ENCODE data around the gene REG1A. TPM values are rescaled to one million over a fixed set of nuclear protein-coding genes. Genes with fewer than 3 reads are reported as not detected.

The REG1A gene
- total RNA-seq, 4 donors from 2014 or later = not detected

DNA sequence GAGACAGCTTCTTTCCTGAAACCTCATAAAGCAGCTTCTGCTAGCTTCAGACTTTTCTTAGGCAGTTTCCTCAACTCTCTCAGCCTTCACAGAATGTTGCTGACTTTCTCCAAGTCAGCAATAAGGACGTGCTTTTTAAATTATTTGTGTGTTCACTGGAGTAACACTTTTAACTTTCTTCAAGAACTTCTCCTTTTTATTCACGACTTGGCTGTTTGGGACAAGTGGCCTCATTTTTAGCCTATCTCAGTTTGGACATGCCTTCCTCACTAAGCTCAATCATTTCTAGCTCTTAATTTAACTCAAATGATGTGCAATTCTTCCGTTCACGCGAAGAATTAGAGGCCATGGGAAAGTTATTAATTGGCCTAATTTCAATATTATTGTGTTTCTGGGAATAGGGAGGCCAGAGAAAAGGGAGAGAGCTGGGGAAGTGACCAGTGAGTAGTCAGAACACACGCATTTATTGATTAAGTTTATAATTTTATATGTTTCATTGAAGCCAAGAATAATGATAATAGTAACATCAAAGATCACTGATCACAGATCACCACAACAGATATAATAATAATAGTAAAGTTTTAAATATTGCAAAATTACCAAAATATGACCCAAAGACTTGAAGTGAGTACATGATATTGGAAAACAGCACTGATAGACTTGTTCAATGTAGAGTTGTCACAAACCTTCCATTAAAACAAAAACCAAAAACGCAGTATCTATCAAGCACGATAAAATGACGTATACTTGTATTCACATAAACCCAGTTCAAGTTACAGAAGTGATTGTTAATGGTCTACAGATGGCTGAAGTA is 4.8 kb downstream of the REG1A start:
- 66 to 76% methylated on average over 9 of the region's 9 CpGs for WGBS, 2 donors
- TF ChIP-seq CTCF (IDR thresholded peaks at IDR 0.05) (no peak), POLR2A (IDR thresholded peaks at IDR 0.05) (no peak)
- Histone ChIP-seq H3K9me3 (no peaks in the 10 kb centered on the region), H3K27ac (no peak overlapping the region), H3K27me3 (no peaks in the 10 kb centered on the region), H3K36me3 (no peaks in the 10 kb centered on the region), H3K4me3 (no peak overlapping the region), H3K4me1 (no peaks in the 10 kb centered on the region)
- no peak for DNase-seq
- intact Hi-C loops (cut with DNase I) = no loop called here

DNA sequence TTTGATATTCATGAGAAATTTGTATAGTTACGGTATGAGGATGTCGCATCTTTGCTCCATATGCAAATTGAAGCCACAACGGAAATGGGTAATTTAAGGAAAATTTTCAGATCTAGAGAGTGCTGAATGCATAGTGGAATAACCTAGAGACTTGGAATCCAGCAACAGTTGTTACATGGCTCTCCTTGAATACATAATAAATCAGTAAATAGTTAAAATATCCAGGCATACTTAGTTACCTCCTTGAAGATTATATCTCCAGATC is 5.4 kb downstream of the REG1A start:
- intact Hi-C loops (cut with DNase I) = no loop called here
- 80 to 90% methylated on average over 3 of the region's 3 CpGs for WGBS, 2 donors
- TF ChIP-seq CTCF (IDR thresholded peaks at IDR 0.05) (no peak), POLR2A (IDR thresholded peaks at IDR 0.05) (no peak)
- H3K36me3 ChIP-seq = no peaks in the 10 kb centered on the region
- H3K4me1 ChIP-seq = no peaks in the 10 kb centered on the region
- H3K27me3 ChIP-seq = no peaks in the 10 kb centered on the region
- H3K27ac ChIP-seq = no peak overlapping the region
- no peaks in the 10 kb centered on the region for H3K9me3 ChIP-seq
- DNase-seq = no peak
- no peak overlapping the region for H3K4me3 ChIP-seq

- no peaks in the 10 kb centered on the region for H3K27me3 ChIP-seq
- no peak overlapping the region for H3K27ac ChIP-seq
- intact Hi-C loops (cut with DNase I) = no loop called here
- H3K36me3 ChIP-seq = no peaks in the 10 kb centered on the region
- TF ChIP-seq CTCF (IDR thresholded peaks at IDR 0.05) (no peak), POLR2A (IDR thresholded peaks at IDR 0.05) (no peak)
- peaks cover 0 to 6% (median 0%) of the 10 kb centered on the region in 3 donors for H3K9me3 ChIP-seq
- H3K4me1 ChIP-seq = no peaks in the 10 kb centered on the region
- no peak for DNase-seq
- WGBS, 2 donors = 78 to 83% methylated on average over 3 of the region's 3 CpGs
- H3K4me3 ChIP-seq = no peak overlapping the region
Observed at GRCh38 chr2:79128406-79128805, 8.1 kb downstream of the REG1A start.

DNA sequence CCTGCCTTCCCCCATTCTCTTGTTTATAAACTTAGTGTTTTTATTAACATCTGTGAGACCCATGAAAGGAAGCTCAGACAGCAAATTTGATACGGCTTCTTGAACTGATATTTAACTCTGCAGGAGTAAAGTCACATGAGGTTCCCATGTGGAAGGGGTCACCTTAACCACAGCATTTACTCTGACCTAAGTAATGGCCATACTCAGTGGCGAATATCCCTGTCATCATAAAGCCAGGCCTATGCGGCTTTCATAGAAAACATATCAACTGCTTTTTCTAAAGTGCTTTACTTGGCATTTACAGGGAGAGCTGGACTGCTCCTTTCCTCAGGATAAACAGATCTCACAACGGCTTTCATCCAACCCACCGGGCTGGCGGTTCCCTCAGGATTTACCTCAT is 9.0 kb downstream of the REG1A start:
- no peak overlapping the region for H3K4me3 ChIP-seq
- H3K9me3 ChIP-seq = peaks cover 0 to 6% (median 0%) of the 10 kb centered on the region in 3 donors
- no peaks in the 10 kb centered on the region for H3K27me3 ChIP-seq
- intact Hi-C loops (cut with DNase I) = no loop called here
- TF ChIP-seq POLR2A (IDR thresholded peaks at IDR 0.05) (no peak), CTCF (IDR thresholded peaks at IDR 0.05) (no peak)
- 73 to 75% methylated on average over 6 of the region's 6 CpGs for WGBS, 2 donors
- DNase-seq = no peak
- no peak overlapping the region for H3K27ac ChIP-seq
- no peaks in the 10 kb centered on the region for H3K36me3 ChIP-seq
- H3K4me1 ChIP-seq = no peaks in the 10 kb centered on the region

DNA sequence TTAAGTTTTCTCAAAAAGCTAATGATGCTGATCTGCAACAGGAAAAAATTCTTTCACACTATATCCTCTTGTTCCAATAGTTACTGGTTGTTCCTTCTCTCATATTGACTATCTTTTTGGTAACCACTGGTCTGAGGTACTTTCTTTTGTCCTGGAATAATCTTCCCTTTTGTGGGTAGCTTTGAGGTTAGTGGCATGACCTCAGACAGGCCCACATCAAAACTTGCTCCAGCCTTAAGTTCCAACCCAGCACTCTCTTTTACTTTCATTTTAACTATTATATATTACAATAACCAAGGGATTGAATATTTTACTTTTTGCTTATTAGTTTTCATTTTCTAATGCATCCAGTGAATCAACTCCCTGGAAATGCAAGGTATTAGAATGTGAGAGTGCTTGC is 9.5 kb downstream of the REG1A start:
- Histone ChIP-seq H3K27me3 (no peaks in the 10 kb centered on the region), H3K4me1 (no peaks in the 10 kb centered on the region), H3K4me3 (no peak overlapping the region), H3K9me3 (peaks cover 0 to 6% (median 0%) of the 10 kb centered on the region in 3 donors), H3K27ac (no peak overlapping the region), H3K36me3 (no peaks in the 10 kb centered on the region)
- TF ChIP-seq POLR2A (IDR thresholded peaks at IDR 0.05) = no peak
- no peak for TF ChIP-seq CTCF (IDR thresholded peaks at IDR 0.05)
- intact Hi-C loops (cut with DNase I) = no loop called here
- DNase-seq = no peak

Measured in esophagus squamous epithelium (tissue), 5 donors.